ENCODE data around the gene ONECUT2.
A peak's percentile ranks its signal among the peaks of the same experiment; 100 is the strongest.

The ONECUT2 gene

GRCh38 chr18:57523171-57523956, 88.2 kb downstream of the ONECUT2 start:
- DNase-seq = peak in 3 of 56 donors; percentile 1 to 16 (median 14)

- DNase-seq = no peak
Observed at GRCh38 chr18:57527556-57528229, 92.5 kb downstream of the ONECUT2 start.

- DNase-seq = no peak
Observed at GRCh38 chr18:57529151-57529550, 94.0 kb downstream of the ONECUT2 start.

GRCh38 chr18:57533006-57533867, 98.1 kb downstream of the ONECUT2 start:
- no peak for DNase-seq

- no peak for DNase-seq
Observed at GRCh38 chr18:57533868-57534510, 98.8 kb downstream of the ONECUT2 start.

- no peak for DNase-seq
Observed at GRCh38 chr18:57534511-57534909, 99.3 kb downstream of the ONECUT2 start.

GRCh38 chr18:57538614-57539013, 103.4 kb downstream of the ONECUT2 start:
- DNase-seq = no peak

- no peak for DNase-seq
Observed at GRCh38 chr18:57539702-57540101, 104.5 kb downstream of the ONECUT2 start.
